Stimulated activated CD8-positive, alpha-beta memory T cell treated with anti-CD3 and anti-CD28 coated beads, Interleukin-7, amount 100 ng/mL, for 1 hour (primary cell): Measurements from ENCODE around the gene TTLL6.

Experiments used
- DNase-seq, 2 donors: peaks; one replicate each; pipeline ENCODE4 v3.0.0-alpha.2; 2020; ENCODE audit warnings: low read depth in 2 of 2

Gene TTLL6

DNA sequence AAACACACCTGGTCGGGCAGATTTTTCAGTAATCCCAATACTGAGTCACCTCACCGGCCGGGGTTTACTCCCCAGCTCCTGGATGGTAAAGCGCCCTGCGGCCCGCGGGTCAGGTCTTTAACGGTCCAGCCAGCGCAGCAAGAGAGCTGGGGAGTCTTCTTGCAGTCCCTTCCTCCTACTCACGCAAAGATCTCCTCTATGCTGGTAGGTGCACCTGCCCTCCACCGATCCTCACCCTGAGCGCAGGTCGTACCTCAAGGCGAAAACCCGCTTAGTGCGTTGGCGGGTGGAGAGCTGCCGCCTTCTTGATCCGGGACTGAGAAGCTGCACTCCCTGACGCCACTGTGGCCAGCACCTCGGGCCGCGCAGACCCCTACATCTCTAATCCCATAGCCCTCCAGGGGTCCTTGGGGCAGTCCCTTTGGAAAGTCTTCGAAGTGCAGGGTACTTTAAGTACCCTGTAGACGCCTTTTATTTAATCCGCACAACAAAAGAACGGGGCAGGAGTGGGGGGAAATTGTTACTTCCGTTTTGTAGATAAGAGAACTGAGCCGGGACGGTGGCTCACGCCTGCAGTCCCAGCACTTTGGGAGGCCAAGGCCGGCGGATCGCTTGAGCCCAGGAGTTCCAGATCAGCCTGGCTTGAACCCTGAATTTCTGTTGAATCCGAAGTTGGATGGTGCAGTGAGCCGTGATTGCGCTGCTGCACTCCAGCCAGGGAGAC, 78.1 kb downstream of the TTLL6 start:
- DNase-seq: no peak

DNA sequence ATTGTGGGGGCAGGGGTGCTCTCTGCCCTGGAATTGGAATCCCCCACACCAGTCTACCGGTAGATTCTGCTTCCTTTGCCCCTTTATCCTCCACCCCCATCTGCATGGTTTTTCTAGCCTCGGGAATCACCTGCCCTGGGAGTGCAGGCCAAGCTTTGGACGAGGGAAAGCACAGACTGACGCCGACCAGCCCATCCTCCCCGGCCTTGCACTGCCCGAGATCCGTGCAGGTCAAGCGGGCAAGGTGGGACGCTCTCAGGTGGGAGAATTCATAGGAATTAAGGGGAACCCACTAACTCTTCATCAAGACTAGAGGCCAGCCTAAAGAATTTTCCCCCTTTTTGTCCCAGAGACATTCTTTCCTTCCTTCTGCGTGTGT, 78.6 kb downstream of the TTLL6 start:
- DNase-seq: no peak

DNA sequence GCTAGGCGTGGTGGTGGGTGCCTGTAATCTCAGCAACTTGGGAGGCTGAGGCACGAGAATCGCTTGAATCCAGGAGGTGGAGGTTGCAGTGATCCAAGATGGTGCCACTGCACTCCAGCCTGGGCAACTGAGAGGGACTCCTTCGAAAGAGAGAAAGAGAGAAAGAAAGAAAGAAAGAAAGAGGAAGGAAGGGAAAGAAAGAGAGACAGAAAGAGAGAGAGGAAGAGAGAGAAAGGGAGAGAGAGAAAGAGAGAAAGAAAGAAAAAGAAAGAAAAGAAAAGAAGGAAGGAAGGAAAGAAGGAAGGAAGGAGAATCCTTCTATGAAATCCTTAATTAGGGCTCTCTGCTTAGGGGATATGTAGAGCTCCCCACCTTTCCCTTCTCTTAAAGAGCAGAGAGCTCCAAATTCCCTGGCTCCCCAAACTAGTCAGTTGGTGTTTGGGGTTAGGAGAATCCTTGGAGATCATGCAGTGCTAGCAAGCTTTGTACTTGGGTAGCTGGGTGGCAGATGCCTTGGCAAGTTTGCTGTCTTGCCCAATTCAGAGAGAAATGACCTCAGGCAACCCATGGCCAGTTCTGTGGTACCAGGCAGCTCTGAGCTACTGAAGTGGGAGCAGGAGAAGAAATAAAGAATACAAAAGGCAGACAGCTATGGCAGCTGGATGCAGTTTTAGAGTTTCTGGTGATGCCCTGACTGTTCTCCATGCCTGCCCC, 79.5 kb downstream of the TTLL6 start:
- DNase-seq: no peak

DNA sequence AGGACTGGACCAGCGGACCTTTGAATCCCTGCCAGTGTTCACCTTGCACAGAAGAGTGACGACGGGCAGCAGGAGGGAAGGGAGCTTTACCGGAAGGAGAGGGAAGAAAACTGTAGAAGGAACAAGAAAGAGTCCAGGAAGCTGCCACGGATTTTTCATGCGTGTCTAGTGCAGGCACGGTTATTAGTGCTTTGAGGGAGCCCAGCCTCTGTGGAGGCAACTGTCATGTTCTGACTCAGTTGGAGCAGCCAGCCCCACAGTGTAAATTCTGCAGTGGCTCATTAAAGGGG, 82.0 kb downstream of the TTLL6 start:
- DNase-seq: no peak

DNA sequence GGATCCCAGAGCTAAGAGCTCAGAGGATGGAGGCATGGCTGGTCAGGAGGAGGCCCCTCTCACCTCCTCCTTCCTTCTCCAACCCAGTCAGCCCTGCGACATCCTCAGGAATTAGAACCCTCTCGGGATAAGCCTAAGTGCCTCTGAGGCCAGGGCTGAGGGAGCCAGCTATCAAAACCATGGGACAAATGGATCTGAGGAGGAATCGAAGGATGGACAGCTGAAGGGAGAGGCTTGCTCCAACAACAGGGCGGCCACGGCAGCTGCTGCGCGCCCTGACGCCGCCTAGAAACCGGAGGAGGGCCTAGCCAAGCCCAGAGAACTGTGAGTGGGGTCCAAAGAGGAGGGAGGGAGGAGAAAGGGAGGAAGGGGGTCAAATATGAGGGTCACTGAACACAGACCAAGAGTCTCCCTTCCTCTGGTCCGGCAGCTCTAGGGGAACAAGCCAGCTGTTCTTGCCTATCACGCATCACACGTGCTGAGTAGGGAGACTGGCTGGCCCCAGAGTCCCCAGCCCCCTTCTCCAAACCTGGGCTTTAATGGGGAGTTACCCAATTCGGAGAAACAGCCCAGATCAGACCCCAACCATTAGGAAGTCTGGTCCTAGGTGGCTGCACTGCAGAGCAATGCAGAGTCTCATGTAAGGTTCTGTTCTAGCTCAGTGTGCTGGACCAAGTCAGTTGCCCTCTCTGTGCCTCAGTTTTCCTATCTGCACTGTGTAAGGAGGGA, 82.5 kb downstream of the TTLL6 start:
- no peak for DNase-seq

DNA sequence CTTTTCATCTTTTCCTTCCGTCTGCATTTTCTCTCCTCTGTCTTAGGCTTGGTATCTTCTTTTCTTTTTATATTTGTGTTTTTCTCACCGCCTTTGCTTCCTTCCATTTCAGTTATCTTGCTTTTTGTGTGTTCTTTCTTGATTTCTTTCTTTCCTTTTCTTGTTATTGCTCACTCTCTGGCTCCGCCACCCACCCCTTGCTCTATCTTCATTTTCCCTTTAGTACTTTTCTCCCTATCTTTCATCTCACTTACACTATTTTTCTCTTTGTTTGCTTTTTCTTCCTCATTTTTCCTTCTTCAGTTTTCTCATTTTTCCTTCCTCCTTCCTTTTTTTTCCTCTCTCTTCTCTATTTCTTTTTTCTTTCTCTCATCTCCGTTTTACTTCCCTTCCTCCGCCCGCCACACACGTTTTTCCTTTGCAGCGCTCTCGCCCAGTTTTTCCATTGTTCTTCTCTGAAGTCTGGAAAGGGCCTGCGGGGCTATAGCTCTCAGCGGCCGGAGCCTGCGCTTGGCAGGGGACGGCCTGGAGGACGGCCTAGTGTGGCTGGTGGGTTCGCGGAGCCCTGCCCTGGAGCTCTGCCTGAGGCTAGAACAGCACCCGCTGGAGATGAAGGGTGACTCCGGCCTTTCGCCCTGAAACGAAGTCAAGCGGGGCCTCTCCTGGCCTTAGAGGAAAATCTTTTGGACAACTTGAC, 83.2 kb downstream of the TTLL6 start:
- no peak for DNase-seq

DNA sequence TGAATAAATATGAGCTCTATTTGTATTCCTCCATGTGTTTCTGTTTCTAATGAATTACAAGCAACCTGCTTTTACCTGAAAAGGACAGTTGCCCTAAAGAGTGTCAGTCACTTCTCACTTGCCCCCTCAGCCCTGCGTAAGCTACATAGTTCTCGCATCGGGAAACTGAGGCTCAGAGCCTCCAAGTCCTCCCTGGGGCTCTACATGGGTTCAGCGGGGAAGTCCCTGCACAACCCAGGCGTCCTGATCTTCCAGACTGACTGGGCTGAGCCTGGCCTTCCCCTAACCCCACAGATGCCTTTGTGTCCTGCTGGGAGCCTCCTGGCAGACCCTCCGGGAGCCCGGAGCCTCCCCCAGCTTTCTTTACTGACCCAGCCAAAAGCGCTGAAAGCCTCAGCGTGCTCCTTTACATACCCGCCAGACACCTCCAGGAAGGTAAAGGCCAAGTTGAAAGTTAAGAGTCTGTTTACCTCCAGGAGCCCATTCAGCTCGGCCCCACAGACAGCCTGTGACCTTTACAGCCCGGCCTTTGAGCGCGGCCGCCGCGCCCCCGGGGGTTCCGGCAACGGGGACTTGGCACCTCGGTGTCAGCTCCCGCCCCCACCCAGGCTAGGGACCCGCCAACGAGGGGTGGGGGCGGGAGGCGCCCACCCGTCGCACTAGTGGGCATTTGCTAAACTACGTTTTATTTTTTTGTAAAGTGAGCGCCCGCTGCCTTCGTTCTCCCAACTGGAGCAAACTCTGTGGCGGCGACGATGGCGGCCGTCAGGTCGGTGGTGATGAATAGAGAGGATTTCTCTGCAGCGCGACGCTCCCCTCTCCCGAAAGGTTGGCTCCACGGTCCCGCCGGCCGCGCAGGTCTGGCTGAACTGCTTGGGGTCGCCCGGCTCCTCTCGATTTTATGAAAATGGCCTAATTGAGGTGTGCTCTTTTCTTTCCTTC, 84.1 kb downstream of the TTLL6 start:
- DNase-seq: no peak

DNA sequence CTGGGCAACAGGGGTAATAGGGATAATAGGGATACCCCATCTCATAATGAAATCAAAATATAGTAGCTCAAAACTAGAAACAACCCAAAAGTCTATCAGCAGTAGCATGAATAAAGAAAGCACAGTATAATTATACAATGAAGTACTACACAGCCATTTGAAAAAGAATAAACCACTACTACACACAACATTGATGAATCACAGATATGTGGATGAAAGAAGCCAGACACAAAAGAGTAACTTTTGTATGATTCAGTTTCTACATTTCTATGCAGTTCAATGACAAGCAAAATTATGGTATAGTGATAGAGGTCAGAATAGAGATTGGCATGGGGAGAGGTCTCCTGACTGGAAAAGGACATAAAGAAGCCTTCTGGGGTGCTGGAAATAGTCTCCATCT, 85.7 kb downstream of the TTLL6 start:
- DNase-seq: no peak

DNA sequence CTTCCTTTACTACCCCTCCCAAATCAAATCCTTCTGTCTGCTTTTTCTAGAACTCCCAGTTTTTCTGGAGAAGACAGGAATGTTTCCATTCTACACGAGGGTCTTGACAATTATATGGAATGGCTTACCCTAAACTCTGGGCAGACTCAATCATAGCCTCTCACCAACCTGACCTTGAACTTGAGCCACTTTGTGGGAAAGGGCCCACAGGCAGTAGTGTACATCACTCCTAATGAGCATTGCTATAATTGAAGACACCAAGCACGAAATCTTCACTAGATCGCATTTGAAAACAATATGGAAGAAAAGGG, 86.8 kb downstream of the TTLL6 start:
- DNase-seq: no peak

DNA sequence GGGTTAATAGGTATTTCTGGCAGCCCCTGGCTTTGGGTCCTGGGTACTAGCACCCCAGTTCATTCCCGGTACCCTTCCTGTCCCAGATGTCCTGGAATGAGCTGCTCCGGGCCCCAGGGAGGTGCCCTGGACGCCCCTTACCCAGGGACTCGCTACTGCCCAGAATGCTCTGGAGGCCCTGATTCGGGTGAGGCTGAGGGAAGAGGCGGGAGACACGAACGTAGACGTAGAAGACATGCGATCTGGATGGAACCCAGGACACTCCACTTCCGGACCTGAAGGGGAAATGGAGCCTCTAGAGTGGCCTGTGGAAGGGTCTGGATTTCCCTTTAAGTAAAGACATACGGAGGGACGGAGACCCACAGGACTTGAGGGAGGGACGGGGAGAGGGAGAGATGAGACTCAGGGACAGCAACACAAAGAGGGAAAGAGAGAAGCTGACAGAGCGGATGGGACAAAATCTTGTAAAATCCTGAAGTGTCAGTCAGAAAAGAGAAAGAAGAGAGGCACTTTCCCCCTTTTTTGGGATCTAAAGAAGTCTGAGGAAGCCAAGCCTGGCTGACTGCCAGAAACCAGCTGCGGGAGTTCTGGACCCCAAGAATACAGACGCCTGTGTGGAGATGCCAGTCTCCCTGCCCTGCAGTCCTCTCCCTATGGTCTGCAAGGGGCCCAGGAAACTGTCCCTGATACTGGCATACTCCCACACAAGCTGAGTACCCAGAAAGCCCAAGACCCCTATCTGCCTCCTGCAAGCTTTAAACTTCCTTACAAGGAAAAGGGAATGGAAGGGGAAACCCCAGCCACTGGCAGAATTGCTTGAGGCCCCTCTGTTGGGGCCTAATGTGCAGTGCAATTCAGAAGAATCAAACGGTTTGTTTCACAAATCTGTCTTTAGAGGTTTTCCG, 87.4 kb downstream of the TTLL6 start:
- DNase-seq: no peak

DNA sequence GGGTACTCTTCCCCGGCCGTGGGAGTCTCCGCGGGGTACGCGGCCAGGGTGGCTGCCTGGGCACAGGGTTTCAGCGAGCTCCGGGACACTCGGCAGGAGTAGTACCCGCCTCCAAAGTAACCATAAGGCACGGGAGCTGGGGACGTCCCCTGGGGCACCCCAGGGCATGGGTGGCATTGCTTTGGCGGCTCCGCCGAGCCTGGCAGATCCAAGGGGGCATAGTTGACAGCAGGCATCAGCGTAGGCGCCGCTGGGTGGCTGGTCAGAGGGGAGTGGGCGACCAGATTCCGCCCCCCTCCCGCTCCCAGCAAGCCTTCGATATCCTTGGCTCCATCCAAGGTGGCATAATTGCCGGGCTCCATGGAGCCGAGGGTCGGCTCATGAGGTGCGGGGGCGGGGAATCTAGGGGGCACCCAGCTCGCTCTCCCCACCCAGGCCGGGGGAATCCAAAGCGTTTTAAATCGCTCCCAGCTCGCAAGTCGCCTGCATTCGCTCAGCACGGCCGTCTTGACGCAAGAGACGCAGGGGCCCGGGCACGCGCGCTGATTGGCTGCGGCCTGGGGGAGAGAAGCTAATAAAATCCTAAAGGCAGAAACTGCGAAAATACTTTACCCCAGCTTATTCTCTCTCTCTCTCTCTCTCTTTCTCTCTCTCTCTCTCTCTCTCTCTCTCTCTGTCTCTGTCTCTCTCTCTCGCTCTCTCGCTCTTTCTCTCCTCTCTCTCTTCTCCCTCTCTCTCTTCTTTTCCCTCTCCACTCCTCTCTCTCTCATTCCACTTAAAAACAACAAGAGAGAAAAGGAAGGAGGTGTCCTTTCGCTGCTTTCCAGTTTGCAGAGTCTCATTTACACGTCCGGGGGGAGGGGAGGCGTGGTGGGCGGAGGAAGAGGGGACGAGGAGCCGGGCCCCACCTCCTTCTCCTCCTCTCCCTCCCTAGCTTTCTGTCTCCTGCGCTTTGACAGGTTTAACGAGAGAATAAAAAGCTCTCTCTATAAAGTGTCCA, 88.5 kb downstream of the TTLL6 start, which contains the start of gene HOXB13:
TSS of gene HOXB13 (minus strand) at position 519 of the 1,000 bp plus-strand sequence. CDS start at position 362, 157 bp downstream.
- DNase-seq: no peak

DNA sequence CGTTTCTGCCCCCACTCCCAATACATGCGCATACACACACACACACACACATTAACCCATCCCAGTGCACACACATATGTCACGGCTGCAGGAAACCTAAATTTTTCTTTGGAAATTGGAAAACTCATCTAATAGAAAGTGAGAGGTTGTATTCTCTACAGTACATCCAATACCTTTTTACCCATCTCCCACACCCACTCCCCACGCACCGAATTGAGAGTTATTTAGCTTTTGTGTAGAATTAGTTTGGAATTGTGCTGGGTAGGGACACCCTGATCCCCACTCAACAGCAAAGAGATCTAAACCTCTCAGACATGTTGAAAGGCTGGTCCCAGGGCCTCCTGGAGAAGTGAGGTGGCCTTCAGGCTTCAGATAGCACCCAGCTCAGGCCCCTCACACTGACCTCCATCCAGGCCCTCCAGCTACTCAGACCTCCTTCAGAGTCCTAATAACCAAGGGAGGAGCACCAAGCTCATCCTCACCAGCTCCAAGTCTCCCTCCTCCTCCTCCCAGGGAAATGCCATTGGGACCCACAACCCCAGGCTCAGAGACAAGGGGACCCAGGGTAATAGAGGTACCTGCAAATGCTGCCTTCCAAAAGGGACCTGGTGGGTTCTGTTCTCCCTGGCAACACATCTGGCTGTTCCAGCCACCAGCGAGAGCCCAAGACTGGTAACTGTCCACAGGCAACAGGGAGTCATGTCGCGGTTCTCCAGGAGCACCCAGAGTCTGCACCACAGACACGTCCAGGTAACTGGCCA, 89.4 kb downstream of the TTLL6 start:
- DNase-seq: no peak

DNA sequence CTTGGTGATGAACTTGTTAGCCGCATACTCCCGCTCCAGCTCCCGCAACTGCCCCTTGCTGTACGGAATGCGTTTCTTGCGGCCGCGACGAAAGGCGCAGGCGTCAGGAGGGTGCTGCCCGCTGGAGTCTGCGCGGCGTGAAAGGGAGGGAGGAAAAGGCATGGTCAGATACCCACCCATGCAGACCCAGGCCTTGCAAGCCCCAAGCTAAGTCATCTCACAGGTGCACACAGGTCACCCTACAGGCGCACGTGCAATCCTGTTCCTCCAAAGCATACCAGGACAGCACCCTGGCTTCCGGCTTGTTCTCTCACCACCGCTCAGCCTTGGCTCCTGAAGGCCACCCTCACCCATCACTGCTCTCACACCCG, 90.1 kb downstream of the TTLL6 start:
- DNase-seq: no peak

DNA sequence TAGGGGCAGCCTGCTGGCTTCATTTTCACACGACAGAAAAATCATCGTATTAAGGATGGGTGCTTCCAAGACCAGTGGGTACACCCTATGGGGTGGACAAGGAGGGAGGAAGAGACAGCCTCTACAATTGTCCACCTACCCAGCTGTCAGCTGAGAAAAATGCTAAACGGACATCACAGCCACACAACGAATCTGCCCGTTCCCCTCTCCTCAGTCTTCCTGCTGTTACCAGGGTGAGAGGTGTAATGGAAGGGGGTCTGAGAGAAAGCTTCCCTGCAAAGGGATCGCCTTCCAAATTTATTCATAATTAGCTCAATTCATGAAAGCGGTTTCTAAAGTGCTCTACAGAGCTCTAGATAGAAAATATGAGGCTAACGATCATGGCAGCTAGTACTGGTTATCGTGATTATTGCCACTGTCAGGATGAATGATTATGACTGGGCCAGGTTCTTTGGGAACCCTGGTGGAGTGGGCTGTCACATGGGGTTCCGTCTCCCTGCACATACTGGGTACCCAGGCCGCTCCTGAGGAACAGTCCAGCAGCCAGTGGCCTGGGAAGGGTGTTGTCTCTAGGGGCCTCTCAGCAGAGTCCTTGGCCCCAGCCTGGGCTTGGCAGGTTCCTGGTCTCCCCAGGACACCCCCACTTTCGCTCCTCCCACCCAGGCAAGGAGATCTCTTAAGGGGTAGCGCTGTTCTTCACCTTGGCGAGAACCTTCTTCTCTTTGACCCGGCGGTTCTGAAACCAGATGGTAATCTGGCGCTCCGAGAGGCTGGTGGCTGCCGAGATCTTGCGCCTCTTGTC, 90.7 kb downstream of the TTLL6 start:
- no peak for DNase-seq

DNA sequence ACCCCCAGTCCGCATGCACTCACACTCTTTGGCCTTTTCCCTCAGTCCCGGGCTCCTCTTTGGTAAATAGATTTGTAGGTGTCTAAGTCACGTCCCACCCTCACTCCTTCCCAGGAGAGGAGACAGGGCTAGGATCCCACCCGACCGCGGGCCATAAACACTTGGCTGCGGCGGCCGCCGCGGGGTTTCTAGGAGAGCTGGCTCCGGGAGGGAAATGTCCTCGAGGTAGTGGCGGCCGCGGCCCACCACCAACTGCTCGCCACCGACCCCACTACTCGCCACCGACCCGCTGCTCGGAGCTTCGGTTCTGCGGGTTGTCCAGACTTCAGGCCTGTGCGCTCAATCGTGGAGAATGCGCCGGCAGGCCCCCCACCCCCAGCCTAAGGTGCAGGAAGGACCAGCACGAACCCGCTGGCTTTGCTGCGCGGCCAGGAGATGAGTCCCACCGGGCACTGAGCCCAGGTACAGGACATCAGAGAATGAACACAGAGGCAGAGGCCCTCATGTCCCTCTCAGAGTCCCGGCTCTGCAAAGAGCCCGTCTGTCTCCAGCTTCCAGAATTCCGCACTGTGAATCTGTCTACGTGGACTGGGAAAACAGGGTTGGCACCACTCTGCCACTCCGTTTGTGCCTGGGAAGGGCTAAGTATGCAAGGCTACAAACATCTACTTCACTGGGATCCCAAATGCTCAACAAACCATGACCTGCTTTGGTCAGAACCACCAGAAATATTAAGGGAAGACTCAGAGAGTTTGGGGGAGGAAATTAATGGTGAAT, 91.6 kb downstream of the TTLL6 start:
- no peak for DNase-seq

DNA sequence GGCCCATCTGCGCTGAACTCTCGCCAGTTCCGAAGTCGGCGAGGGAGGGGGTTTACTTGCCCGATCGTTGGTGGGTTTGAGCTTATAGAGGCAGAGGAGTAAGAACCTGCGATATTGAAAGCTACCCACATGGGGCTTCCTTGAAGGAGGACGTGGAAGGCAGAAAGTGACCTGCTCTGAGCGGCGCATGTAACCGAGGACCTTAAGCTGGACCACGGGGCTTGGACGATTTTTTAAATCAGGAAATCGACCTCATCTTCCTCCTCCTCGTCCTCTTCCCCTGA, 92.1 kb downstream of the TTLL6 start:
- no peak for DNase-seq
